Measurements from ENCODE around the gene FCRL3.

Gene FCRL3

GRCh38 chr1:157678721-157679120 lies 21.8 kb downstream of the FCRL3 start:
- DNase-seq (ENCODE audit: low read depth): no peak

GRCh38 chr1:157673008-157673407 lies 27.6 kb downstream of the FCRL3 start:
- no peak for DNase-seq (ENCODE audit: low read depth)

- no peak for DNase-seq (ENCODE audit: low read depth)
Observed at GRCh38 chr1:157671895-157672294, 28.7 kb downstream of the FCRL3 start.

- DNase-seq (ENCODE audit: low read depth): no peak
Observed at GRCh38 chr1:157659576-157660247, 40.9 kb downstream of the FCRL3 start.

- no peak for DNase-seq (ENCODE audit: low read depth)
Observed at GRCh38 chr1:157658571-157658970, 42.0 kb downstream of the FCRL3 start.

DNA sequence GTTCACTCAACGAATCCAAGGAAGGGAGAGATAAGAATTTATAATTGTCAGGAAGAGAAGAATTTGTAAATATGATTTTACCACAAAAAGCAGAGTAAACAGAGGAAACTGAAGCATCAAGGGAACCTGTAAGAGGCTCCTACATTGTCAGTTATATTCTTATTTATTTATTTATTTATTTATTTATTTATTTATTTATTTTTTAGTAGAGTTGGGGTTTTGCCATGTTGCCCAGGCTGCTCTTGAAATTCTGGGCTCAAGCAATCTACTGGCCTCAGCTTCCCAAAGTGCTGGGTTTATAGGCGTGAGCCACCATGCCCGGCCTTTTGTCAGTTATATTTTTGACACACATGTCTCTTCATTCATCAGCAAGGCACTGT lies 47.1 kb downstream of the FCRL3 start:
- no peak for DNase-seq (ENCODE audit: low read depth)

- no peak for DNase-seq (ENCODE audit: low read depth)
Observed at GRCh38 chr1:157652859-157653493, 47.6 kb downstream of the FCRL3 start.

DNA sequence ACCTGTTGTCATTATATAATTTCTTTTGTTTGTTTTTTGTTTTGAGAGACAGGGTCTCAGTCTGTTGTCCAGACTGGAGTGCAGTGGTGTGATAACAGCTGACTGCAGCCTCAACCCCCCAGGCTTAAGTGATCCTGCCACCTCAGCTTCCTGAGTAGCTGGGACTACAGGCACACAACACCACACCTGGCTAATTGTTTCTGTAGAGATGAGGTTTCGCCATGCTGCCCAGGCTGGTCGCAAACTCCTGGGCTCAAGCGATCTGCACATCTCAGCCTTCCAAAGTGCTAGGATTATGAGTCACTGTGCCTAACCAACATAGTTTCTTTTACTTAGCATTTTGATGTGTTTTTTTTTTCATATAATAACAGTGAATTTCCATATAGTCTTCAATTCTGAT lies 52.3 kb downstream of the FCRL3 start:
- DNase-seq (ENCODE audit: low read depth): no peak

DNA sequence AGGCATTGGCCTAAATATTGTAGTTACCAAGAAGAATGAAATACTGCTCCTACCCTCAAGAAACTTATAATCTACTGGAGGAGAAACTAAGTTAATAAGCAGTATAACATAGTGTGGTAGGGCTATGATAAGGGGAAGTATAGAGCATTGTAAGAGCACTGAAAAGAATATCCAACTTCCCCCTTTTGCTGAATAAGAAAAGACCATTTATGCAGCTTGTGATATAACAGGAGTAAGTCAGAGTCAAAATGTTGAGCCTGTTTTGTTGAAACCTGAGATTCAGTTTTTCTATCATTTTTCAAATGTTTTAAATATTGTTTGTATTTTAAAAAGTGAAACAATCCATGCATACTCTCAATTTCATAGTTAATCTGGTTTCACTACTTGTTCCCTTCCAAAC lies 54.4 kb downstream of the FCRL3 start:
- DNase-seq (ENCODE audit: low read depth): no peak

DNA sequence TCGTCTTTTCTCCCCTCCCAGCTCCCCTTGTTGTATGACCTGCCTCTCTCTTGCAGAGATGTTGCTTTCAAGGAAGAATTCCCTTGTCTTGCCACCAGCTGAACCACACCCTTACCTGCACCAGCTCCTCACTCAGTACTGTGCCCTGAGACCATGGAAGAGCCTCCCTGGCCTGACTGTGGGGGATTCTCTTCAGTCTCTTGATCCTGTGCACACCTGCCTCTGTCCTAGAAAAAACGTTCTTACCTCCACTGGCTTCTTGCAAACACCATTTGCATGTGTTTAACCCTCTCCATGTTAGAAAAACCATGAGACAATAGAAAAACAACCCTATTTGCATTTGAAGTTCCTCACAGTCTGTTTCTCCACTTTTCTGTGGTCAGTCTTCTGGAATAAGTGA lies 59.4 kb downstream of the FCRL3 start:
- DNase-seq (ENCODE audit: low read depth): no peak

GRCh38 chr1:157639800-157640199 lies 60.8 kb downstream of the FCRL3 start:
- DNase-seq (ENCODE audit: low read depth): no peak

- DNase-seq (ENCODE audit: low read depth): no peak
Observed at GRCh38 chr1:157628773-157629172, 71.8 kb downstream of the FCRL3 start.

All from stimulated activated CD8-positive, alpha-beta memory T cell treated with anti-CD3 and anti-CD28 coated beads, Interleukin-12 subunit alpha, Interleukin-12 subunit beta, amount 100 ng/mL, for 1 hour (primary cell).